Measurements from ENCODE around the gene MACROH2A1.

Gene MACROH2A1

DNA sequence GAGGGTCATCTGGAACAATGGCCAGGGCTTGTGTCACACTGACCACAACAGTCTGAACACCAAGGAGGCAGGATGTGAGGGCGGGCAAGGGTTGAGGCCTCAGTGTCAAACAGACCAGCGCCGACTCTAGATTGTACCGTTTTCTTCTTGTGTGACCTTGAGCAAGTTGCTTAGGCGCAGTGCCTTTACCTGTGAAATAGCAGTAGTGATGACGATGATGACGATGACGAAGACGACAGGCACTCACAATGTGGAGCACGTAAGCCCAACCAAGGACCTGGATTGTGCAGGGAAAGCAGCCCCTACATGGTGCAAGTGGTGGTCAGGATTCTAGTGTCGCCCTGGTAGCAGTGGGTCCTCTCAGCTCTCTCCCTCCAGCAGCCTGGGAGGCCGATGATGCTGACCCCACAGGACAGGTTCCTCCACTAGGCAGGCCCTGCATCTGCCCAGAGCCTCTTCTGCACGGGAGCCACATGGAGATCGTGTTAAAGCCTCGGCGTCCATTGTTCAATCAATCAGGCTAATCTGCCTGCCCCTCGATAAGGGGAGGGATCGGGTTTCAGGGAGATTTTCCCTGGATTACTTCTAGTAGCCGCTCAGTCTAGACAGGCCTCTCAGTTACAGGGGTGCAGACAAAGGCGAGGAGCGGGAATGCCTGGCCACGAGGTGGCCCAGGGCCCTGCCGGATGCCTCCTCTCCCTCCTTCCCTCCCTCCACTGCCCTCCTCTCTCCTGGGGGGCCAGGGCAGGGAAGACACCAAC lies 91.7 kb downstream of the MACROH2A1 start:
- H3K27ac ChIP-seq = no peak overlapping the region
- POLR2A ChIA-PET (ENCODE audit: low non-redundant PET) = no interaction called here
- DNase-seq (ENCODE audit: low spot score) = no peak
- TF ChIP-seq, protein P1, sequence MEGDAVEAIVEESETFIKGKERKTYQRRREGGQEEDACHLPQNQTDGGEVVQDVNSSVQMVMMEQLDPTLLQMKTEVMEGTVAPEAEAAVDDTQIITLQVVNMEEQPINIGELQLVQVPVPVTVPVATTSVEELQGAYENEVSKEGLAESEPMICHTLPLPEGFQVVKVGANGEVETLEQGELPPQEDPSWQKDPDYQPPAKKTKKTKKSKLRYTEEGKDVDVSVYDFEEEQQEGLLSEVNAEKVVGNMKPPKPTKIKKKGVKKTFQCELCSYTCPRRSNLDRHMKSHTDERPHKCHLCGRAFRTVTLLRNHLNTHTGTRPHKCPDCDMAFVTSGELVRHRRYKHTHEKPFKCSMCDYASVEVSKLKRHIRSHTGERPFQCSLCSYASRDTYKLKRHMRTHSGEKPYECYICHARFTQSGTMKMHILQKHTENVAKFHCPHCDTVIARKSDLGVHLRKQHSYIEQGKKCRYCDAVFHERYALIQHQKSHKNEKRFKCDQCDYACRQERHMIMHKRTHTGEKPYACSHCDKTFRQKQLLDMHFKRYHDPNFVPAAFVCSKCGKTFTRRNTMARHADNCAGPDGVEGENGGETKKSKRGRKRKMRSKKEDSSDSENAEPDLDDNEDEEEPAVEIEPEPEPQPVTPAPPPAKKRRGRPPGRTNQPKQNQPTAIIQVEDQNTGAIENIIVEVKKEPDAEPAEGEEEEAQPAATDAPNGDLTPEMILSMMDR (conservative IDR thresholded peaks at IDR 0.05; ENCODE audit: low read depth) = no peak
- CTCF ChIA-PET = no interaction called here

DNA sequence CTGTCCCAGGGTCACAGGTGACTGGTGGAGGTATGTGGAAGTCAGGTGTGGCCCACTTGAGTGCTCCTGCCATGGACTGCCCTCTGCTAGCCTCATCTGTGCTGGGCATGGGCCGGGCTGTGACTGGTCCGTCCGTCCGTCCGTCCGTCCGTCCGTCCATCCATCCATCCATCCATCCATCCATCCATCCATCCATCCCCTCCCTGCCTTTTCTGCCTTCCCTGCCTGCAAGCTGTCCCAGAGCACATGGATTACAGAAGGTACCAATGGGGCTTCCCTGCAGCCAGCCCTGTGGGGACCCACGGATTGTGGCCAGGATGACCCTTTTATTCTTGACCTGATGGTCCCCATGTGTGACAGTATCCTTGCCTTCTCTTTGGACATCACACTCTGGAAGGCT lies 92.5 kb downstream of the MACROH2A1 start:
- ChIA-PET POLR2A (ENCODE audit: low non-redundant PET) (no interaction called here), CTCF (no interaction called here)
- H3K27ac ChIP-seq = no peak overlapping the region
- TF ChIP-seq, protein P1 (conservative IDR thresholded peaks at IDR 0.05; ENCODE audit: low read depth) = no peak
- DNase-seq (ENCODE audit: low spot score) = no peak

DNA sequence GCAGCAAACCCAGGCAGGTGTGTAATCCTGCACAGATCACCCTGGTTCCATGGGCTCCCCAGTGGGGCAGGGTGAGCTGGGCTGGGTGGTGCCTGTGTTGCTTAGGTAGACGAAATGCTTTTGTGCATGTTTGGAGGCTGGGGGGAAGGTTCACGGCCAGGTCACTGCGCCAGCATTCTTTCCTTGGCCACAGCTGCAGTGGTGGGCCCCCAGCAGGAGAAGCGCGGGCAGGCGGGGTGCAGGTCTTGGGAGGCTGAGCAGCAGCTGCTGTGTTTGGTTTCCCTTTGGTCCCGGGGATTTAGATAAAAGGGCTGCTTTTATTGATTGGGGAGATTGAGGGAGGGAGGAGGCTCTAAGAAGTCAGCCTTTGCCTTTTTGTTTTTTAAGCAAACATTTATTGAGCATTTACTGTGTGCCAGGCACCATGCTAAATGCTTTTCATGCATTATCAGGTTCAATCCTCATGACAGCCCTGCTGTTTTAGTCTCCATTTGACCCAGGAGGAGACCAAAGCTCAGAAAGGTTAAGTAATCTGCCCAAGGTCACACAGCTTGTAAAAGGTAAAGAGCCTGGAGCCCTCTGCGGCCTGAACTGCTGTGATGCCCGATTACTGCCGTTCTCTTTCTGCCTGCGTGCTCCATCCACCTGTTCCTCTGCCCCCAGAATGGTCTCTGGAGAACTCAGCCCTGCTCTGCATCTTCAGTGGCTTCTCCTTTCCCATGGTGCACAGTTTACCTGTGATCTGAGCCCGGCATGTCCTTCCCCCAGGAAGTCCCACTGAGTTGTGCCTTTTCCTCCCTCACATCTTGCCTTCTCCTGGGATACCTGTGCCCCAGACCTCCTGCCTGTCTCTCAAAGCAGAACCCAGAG lies 94.4 kb downstream of the MACROH2A1 start:
- H3K27ac ChIP-seq = no peak overlapping the region
- TF ChIP-seq, protein P1 (conservative IDR thresholded peaks at IDR 0.05; ENCODE audit: low read depth) = no peak
- no peak for DNase-seq (ENCODE audit: low spot score)
- ChIA-PET POLR2A (ENCODE audit: low non-redundant PET) (no interaction called here), CTCF (no interaction called here)

DNA sequence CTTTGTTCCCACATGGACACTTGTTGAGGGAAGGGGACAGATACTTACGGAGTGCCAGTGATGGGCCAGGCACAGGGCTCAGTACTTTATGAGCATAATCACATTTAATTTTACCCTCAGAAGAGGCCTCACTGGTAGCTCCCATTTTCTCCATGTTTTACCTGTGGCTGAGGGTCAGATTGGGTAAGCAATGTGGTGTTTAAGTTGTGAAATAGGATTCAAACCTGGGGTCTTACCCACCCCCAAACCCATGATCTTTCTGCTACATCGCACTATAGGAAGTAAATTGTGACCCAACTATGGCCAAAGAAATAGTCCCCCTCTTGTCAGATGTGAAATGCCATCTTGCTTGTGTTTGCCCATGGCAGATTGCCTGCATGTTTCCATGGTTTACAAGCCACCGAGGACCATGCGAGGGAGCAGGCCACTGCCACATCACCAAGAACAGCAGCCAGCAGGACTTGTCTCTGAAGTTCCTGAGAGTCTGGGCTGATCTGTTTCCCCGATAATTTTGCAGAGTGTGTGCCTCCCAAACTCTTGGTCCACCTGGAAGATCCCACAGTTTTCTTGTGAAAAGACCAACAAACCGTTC lies 95.4 kb downstream of the MACROH2A1 start:
- TF ChIP-seq, protein P1 (conservative IDR thresholded peaks at IDR 0.05; ENCODE audit: low read depth) = no peak
- POLR2A ChIA-PET (ENCODE audit: low non-redundant PET) = no interaction called here
- DNase-seq (ENCODE audit: low spot score) = no peak
- CTCF ChIA-PET = no interaction called here
- H3K27ac ChIP-seq = no peak overlapping the region

DNA sequence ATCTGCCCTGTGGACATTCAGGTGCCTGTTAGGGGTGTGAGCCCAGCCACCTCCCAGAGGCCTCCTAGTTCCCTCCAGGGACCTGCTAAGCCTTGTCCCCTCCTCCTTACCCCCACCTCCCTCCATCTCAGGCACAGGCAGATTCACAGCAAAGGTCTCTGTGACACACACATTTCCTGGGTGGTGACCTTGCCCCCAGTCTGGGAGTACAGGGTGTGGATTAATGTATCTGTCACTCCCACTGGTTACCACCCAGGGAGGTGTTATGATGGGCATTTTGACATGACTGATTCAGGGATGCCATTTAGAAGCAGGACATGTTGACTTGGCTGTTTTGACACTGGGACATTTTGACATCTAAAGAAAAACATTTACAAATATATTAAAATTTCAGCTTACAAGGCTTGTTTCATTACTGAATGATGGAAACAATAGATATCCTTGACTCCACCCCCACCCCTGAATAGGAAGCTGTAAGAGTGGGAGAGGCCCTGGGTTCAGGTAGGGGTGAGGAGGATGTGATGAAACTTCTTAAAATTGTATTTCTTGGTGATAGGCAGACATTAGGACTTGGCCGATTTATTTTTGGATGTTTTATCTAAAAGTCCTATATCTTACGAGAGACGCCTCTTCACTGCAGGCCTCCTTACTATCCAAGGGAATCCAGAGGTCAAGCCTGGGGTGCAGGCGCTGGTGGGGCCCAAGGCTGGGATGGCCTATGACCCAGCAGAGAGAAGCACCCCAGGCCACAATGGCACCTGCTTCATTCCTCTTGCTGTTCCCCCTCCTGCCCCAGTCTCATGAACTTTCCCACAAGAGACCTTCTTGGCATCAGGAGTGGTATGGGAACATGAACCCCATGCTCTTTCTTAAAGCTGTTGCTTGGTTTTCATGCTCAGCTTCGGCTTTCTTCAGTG lies 101.9 kb downstream of the MACROH2A1 start:
- ChIA-PET CTCF (interaction anchor here (0.7 kb wide), 1 partner anchor 1586 kb away, joined by 3 read pairs; no protein-coding TSS in a partner anchor), POLR2A (ENCODE audit: low non-redundant PET) (no interaction called here)
- H3K27ac ChIP-seq = no peak overlapping the region
- TF ChIP-seq, protein P1 (conservative IDR thresholded peaks at IDR 0.05; ENCODE audit: low read depth) = no peak
- DNase-seq (ENCODE audit: low spot score) = no peak

Data from RWPE1 (cell line).